Nephron (organoid): ENCODE results near the gene UBE2V1.
A peak's percentile ranks its signal among the peaks of the same experiment; 100 is the strongest.
"Not testable (repeated sequence)": the region's sequence is repeated elsewhere in the genome, so short reads cannot be mapped to it uniquely, and the experiment has no call there.

Experiments used
- H3K27ac Mint-ChIP-seq, 3 experiments: 2 replicates each; pipeline ENCODE4 v1.8.0; 2020; ENCODE audit warnings: mixed read lengths in 3 of 3, mild to moderate bottlenecking in 2 of 3, moderate library complexity in 1 of 3
- H3K27me3 Mint-ChIP-seq: 2 replicates; pipeline ENCODE4 v1.8.0; 2021; ENCODE audit warnings: low read depth, mild to moderate bottlenecking, moderate library complexity, mixed read lengths
- H3K36me3 Mint-ChIP-seq: 2 replicates; pipeline ENCODE4 v1.8.0; 2020; ENCODE audit warnings: low read depth, mixed read lengths
- H3K4me1 Mint-ChIP-seq: 2 replicates; pipeline ENCODE4 v1.8.0; 2020; ENCODE audit warnings: mixed read lengths
- H3K4me3 Mint-ChIP-seq, 3 experiments: 2 replicates each; pipeline ENCODE4 v1.8.0; 2020; ENCODE audit warnings: mild to moderate bottlenecking in 3 of 3, mixed read lengths in 3 of 3, moderate library complexity in 2 of 3
- H3K9me3 Mint-ChIP-seq: 2 replicates; pipeline ENCODE4 v1.8.0; 2020; ENCODE audit warnings: mixed read lengths
- CTCF ChIP-seq, 3 experiments: fragments of 200-600 bp; sonication (generic); IDR thresholded peaks; one replicate each; pipeline ENCODE4 v1.5.0; 2021; ENCODE audit warnings: antibody characterized with exemption in 3 of 3; ENCODE audit not compliant: unreplicated experiment in 3 of 3

Gene UBE2V1

GRCh38 chr20:50108556-50109235 lies 4.3 kb downstream of the UBE2V1 start:
- no peaks in the 10 kb centered on the region for H3K9me3 Mint-ChIP-seq
- peaks cover 12% of the 10 kb centered on the region for H3K36me3 Mint-ChIP-seq
- no peak for TF ChIP-seq CTCF (IDR thresholded peaks at IDR 0.05; ENCODE audit: unreplicated experiment in 3 of 3)
- H3K27me3 Mint-ChIP-seq: no peaks in the 10 kb centered on the region
- H3K4me3 Mint-ChIP-seq: peak overlapping the region in 2 of 3 experiments; percentile 66 to 71
- H3K27ac Mint-ChIP-seq: peak overlapping the region in 2 of 3 experiments; percentile 1 to 54
- peaks cover 64% of the 10 kb centered on the region for H3K4me1 Mint-ChIP-seq

- H3K9me3 Mint-ChIP-seq: no peaks in the 10 kb centered on the region
- H3K4me1 Mint-ChIP-seq: peaks cover 59% of the 10 kb centered on the region
- H3K4me3 Mint-ChIP-seq: peak overlapping the region in 2 of 3 experiments; percentile 1 to 22
- peak overlapping the region in 2 of 3 experiments; percentile 1 to 3 for H3K27ac Mint-ChIP-seq
- no peak for TF ChIP-seq CTCF (IDR thresholded peaks at IDR 0.05; ENCODE audit: unreplicated experiment in 3 of 3)
- peaks cover 15% of the 10 kb centered on the region for H3K36me3 Mint-ChIP-seq
- no peaks in the 10 kb centered on the region for H3K27me3 Mint-ChIP-seq
Observed at GRCh38 chr20:50107796-50108331, 5.1 kb downstream of the UBE2V1 start.

- peak overlapping the region in 1 of 3 experiments; percentile 66 for H3K27ac Mint-ChIP-seq
- peaks cover 19% of the 10 kb centered on the region for H3K36me3 Mint-ChIP-seq
- H3K4me1 Mint-ChIP-seq: peaks cover 57% of the 10 kb centered on the region
- TF ChIP-seq CTCF (IDR thresholded peaks at IDR 0.05; ENCODE audit: unreplicated experiment in 3 of 3): no peak
- H3K4me3 Mint-ChIP-seq: peak overlapping the region in 1 of 3 experiments; percentile 56
- H3K27me3 Mint-ChIP-seq: no peaks in the 10 kb centered on the region
- H3K9me3 Mint-ChIP-seq: no peaks in the 10 kb centered on the region
Observed at GRCh38 chr20:50107086-50107660, 5.8 kb downstream of the UBE2V1 start.

- peaks cover 57% of the 10 kb centered on the region for H3K4me1 Mint-ChIP-seq
- not testable (repeated sequence) for H3K27ac Mint-ChIP-seq, H3K4me3 Mint-ChIP-seq
Observed at GRCh38 chr20:50106669-50107068, 6.3 kb downstream of the UBE2V1 start.

GRCh38 chr20:50103464-50104107 lies 9.4 kb downstream of the UBE2V1 start:
- Mint-ChIP-seq H3K4me1 (peaks cover 41% of the 10 kb centered on the region), H3K36me3 (peaks cover 24% of the 10 kb centered on the region)
- not testable (repeated sequence) for H3K4me3 Mint-ChIP-seq, H3K27ac Mint-ChIP-seq, H3K9me3 Mint-ChIP-seq, H3K27me3 Mint-ChIP-seq

More at GRCh38 chr20:50106669-50107068, 6.3 kb downstream of the UBE2V1 start:
- H3K36me3 Mint-ChIP-seq: peaks cover 24% of the 10 kb centered on the region
- H3K27me3 Mint-ChIP-seq, H3K9me3 Mint-ChIP-seq: not testable (repeated sequence)

GRCh38 chr20:50102551-50102950 lies 10.4 kb downstream of the UBE2V1 start:
- H3K4me3 Mint-ChIP-seq, H3K27ac Mint-ChIP-seq, H3K9me3 Mint-ChIP-seq, H3K27me3 Mint-ChIP-seq: not testable (repeated sequence)
- Mint-ChIP-seq H3K4me1 (peaks cover 41% of the 10 kb centered on the region), H3K36me3 (peaks cover 22% of the 10 kb centered on the region)

GRCh38 chr20:50101887-50102286 lies 11.1 kb downstream of the UBE2V1 start:
- Mint-ChIP-seq H3K4me3 (no peak overlapping the region), H3K4me1 (peaks cover 35% of the 10 kb centered on the region)

More at GRCh38 chr20:50101887-50102286, 11.1 kb downstream of the UBE2V1 start:
- no peaks in the 10 kb centered on the region for H3K27me3 Mint-ChIP-seq
- peak overlapping the region in 1 of 3 experiments; percentile 7 for H3K27ac Mint-ChIP-seq
- no peaks in the 10 kb centered on the region for H3K9me3 Mint-ChIP-seq
- peaks cover 22% of the 10 kb centered on the region for H3K36me3 Mint-ChIP-seq
- TF ChIP-seq CTCF (IDR thresholded peaks at IDR 0.05; ENCODE audit: unreplicated experiment in 3 of 3): no peak
